GM18517 (cell line): ENCODE results near the gene OTOG.

Experiments
- ATAC-seq: cut with Tn5 transposase; IDR thresholded peaks from one replicate; pipeline ENCODE4 v1.9.1; 2021; ENCODE audit warnings: mild to moderate bottlenecking, moderate library complexity; ENCODE audit not compliant: unreplicated experiment

The OTOG gene

GRCh38 chr11:17519061-17519885 is 27.8 kb upstream of the OTOG start:
- no peak for ATAC-seq

- no peak for ATAC-seq
These were observed 25.8 kb upstream of the OTOG start for GRCh38 chr11:17521106-17521900.

GRCh38 chr11:17522655-17523054 is 24.4 kb upstream of the OTOG start:
- ATAC-seq: no peak

GRCh38 chr11:17524221-17524620 is 22.8 kb upstream of the OTOG start:
- ATAC-seq: no peak

- no peak for ATAC-seq
These were observed 21.5 kb upstream of the OTOG start for GRCh38 chr11:17525570-17525969.

- ATAC-seq: no peak
These were observed 20.7 kb upstream of the OTOG start for GRCh38 chr11:17526326-17526725.

- no peak for ATAC-seq
These were observed 20.0 kb upstream of the OTOG start for GRCh38 chr11:17526931-17527627.

- no peak for ATAC-seq
These were observed 19.4 kb upstream of the OTOG start for GRCh38 chr11:17527628-17527995.

- ATAC-seq: no peak
These were observed 18.8 kb upstream of the OTOG start for GRCh38 chr11:17528181-17528691.

GRCh38 chr11:17528906-17529843 is 17.9 kb upstream of the OTOG start:
- no peak for ATAC-seq

- no peak for ATAC-seq
These were observed 17.2 kb upstream of the OTOG start for GRCh38 chr11:17529844-17530185.

GRCh38 chr11:17531071-17531600 is 15.9 kb upstream of the OTOG start:
- no peak for ATAC-seq

- ATAC-seq: no peak
These were observed 15.4 kb upstream of the OTOG start for GRCh38 chr11:17531636-17532113.

- ATAC-seq: no peak
These were observed 14.3 kb upstream of the OTOG start for GRCh38 chr11:17532784-17533183.

GRCh38 chr11:17533341-17533740 is 13.7 kb upstream of the OTOG start:
- ATAC-seq: no peak

GRCh38 chr11:17533778-17534415 is 13.2 kb upstream of the OTOG start:
- no peak for ATAC-seq

- ATAC-seq: no peak
These were observed 11.6 kb upstream of the OTOG start for GRCh38 chr11:17535488-17535887.

GRCh38 chr11:17537261-17537660 is 9.8 kb upstream of the OTOG start:
- no peak for ATAC-seq

GRCh38 chr11:17538054-17538453 is 9.0 kb upstream of the OTOG start:
- no peak for ATAC-seq

- ATAC-seq: no peak
These were observed 8.3 kb upstream of the OTOG start for GRCh38 chr11:17538731-17539130.
